AG04450 (cell line): ENCODE data around the gene ADI1. TPM values are rescaled to one million over a fixed set of nuclear protein-coding genes. Genes with fewer than 3 reads are reported as not detected.
"Not testable (repeated sequence)": the region's sequence is repeated elsewhere in the genome, so short reads cannot be mapped to it uniquely, and the experiment has no call there.

Source experiments
- CTCF ChIA-PET: fragments of 300-600, 350-600 bp; formaldehyde crosslinking; extraction: SDS; loops from one replicate; lab custom pipeline; 2022; ENCODE audit warnings: antibody characterized with exemption, inconsistent platforms; lab: Charles Lee
- POLR2A ChIA-PET: fragments of 350-600 bp; formaldehyde crosslinking; extraction: SDS; loops from one replicate; lab custom pipeline; 2021; ENCODE audit warnings: antibody characterized with exemption, inconsistent platforms; lab: Yijun Ruan, JAX
- DNase-seq: peaks from one replicate; pipeline ENCODE4 v3.0.0-alpha.2; 2011; ENCODE audit warnings: low read depth, low spot score
- H3K27ac ChIP-seq: one replicate; pipeline ENCODE4 v1.5.1; 2012; ENCODE audit warnings: low read depth, low read length, control low read depth
- H3K27me3 ChIP-seq: one replicate; pipeline ENCODE4 v1.6.0; 2012; ENCODE audit warnings: low read length; ENCODE audit not compliant: control insufficient read depth, insufficient read depth
- H3K4me3 ChIP-seq: 2 replicates; pipeline ENCODE4 v1.5.1; 2011; ENCODE audit warnings: mild to moderate bottlenecking, low read depth, low read length, control low read depth
- H3K9me3 ChIP-seq: 2 replicates; pipeline ENCODE4 v1.5.1; 2012; ENCODE audit warnings: low read length; ENCODE audit not compliant: control insufficient read depth, insufficient read depth
- CTCF ChIP-seq: IDR thresholded peaks from 2 replicates; pipeline ENCODE4 v1.5.1; 2011; ENCODE audit warnings: low read depth, low read length, control low read depth, inconsistent platforms
- polyA plus RNA-seq: library from polyadenylated mRNA; depleted of rRNA; stranded (reverse); fragments of >200 nt; gene quantifications from 2 replicates; pipeline ENCODE4 v1.2.3, GENCODE V29; 2011

The ADI1 gene
- polyA plus RNA-seq, 1 experiment, result 71.4 TPM

DNA sequence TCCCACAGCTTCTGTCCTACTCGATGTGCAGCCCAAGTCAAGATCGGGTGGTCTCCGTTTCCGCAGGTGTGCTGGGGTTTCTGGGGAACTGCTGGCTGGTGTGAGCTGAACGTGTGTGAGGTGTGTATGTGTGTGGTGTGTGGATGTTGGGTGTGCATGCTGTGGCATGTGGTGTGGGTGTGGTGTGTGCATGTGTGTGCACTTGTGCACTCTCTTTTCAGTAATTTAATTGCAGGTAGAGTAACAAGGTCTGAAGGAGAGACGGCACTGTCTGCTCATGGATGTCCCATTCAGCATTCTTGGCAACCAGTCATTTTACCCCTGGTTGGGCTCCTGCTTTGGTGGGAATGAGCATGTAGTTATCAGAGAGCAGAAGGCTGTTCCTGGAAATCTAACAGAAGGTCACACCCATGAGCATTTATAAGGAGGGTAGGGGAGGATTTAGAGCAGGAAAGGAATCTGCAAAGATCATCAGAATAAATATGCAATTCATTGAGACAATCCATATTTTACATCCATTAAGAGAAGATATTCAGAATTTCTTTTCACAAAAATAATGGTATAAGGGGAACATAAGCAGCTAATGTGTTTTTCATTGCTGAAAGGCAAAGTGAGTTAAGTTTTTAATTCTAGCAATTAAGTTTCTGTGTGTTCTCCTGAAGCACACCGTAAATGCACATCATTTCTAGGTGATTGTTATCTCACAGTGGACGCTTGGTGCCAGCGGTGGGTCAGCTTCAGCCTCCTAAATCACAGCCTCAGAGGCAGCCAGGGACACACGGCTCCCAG is 60.7 kb downstream of the ADI1 start:
- TF ChIP-seq CTCF, result no peak
- DNase-seq, result no peak
- ChIA-PET POLR2A (no interaction called here), CTCF (interaction anchor here (1.6 kb wide), 1 partner anchor 34 kb away, joined by 5 read pairs; no protein-coding TSS in a partner anchor)
- H3K4me3 ChIP-seq, result no peak overlapping the region
- H3K27me3 ChIP-seq, result no peaks in the 10 kb centered on the region
- no peak overlapping the region for H3K27ac ChIP-seq
- H3K9me3 ChIP-seq, result no peaks in the 10 kb centered on the region; the same call in 1 of the 2 replicates

DNA sequence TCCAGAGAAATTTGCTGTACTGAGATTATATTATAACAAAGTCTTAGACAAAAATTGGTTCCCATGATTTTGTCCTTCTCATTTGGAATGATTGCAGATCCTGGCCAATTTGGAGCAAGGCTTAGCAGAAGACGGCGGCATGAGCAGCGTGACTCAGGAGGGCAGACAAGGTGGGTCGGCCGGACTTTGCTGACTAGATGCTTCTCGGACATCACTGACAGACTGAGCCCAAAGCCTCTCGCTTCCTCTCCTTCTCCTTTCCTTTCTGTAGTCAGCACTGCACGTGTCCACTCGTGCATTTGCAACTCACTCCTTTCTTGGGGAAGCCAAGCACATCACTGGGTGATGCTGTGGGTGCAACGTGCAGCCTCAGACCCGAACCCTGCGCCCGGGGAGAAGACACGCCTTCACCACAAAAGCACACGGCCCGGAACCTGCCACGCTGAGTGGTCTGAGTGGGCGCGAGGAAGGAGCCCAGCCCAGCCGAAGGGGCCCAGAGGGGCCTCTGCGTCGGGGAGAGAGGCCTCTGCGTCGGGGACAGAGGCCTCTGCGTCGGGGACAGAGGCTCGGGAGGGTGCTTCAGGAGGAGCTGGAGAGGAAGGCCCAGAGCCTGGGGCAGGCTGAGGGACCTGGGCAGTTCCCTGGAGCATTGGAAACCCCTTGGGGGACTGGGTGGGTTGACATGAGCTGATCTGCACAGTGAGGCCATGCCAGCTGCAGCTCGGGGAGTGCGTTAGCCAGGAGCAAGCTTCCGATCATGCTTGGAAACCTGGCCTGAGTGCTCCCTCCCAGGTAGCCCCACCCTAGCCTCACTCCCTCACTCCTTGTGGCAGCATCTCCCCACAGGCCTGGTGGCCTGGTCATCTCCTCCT is 61.6 kb downstream of the ADI1 start:
- Histone ChIP-seq H3K9me3 (no peaks in the 10 kb centered on the region; the same call in 1 of the 2 replicates), H3K27ac (no peak overlapping the region), H3K27me3 (no peaks in the 10 kb centered on the region), H3K4me3 (no peak overlapping the region)
- no peak for TF ChIP-seq CTCF
- DNase-seq, result no peak
- CTCF ChIA-PET, result interaction anchor here (1.6 kb wide), 1 partner anchor 33 kb away, joined by 5 read pairs; no protein-coding TSS in a partner anchor
- POLR2A ChIA-PET, result no interaction called here

- Histone ChIP-seq H3K9me3 (no peaks in the 10 kb centered on the region; the same call in 1 of the 2 replicates), H3K4me3 (no peak overlapping the region), H3K27ac (no peak overlapping the region), H3K27me3 (no peaks in the 10 kb centered on the region)
- no peak for TF ChIP-seq CTCF
- DNase-seq, result no peak
- POLR2A ChIA-PET, result no interaction called here
- CTCF ChIA-PET, result no interaction called here
Observed at GRCh38 chr2:3456125-3456524, 63.2 kb downstream of the ADI1 start.

DNA sequence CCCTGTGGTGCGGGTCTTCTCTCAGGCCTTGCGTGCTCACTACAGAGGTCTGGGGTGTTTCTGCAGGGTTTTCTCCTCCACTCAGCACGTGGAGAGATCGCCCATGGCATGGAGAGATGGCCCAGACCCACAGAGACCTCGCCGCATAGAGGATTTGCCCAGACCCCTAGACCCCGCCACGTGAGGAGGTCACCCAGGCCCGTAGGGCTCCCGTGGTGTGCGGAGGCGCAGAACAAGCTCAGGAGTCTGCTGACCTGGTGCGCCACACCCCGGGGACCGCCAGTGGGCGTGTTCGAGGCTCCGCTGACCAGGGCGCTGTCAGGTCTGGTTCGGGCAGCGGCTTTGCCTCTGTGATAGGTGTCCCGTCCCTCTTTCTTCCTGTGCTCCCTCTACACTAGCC is 64.5 kb downstream of the ADI1 start:
- H3K27ac ChIP-seq, result no peak overlapping the region
- TF ChIP-seq CTCF, result no peak
- no peak for DNase-seq
- H3K9me3 ChIP-seq, result no peaks in the 10 kb centered on the region; the same call in 1 of the 2 replicates
- no peaks in the 10 kb centered on the region for H3K27me3 ChIP-seq
- ChIA-PET CTCF (interaction anchor here (1.0 to 1.7 kb wide), 2 partner anchors 8 to 31 kb away, joined by 3 to 10 read pairs; no protein-coding TSS in a partner anchor), POLR2A (no interaction called here)
- H3K4me3 ChIP-seq, result no peak overlapping the region

GRCh38 chr2:3454005-3454404 is 65.3 kb downstream of the ADI1 start:
- DNase-seq, H3K27ac ChIP-seq, POLR2A ChIA-PET, H3K9me3 ChIP-seq, H3K27me3 ChIP-seq, H3K4me3 ChIP-seq: not testable (repeated sequence)
- CTCF ChIA-PET, result interaction anchor here (1.0 to 1.7 kb wide), 2 partner anchors 9 to 30 kb away, joined by 3 to 10 read pairs; no protein-coding TSS in a partner anchor
